Activated naive CD4-positive, alpha-beta T cell treated with anti-CD3 and anti-CD28 coated beads, Interleukin-2, amount 10 ng/mL, durations not matched to agents 7 days and 5 days (primary cell): ENCODE results near the gene LILRB1.
"Not testable (repeated sequence)": the region's sequence is repeated elsewhere in the genome, so short reads cannot be mapped to it uniquely, and the experiment has no call there.

ENCODE experiments used
- CTCF ChIA-PET: fragments of 350-600 bp; sonication (Branson Sonifier 250); formaldehyde crosslinking; loops from one replicate; lab custom pipeline; 2021; ENCODE audit warnings: antibody characterized with exemption; lab: Charles Lee
- DNase-seq: peaks from one replicate; pipeline ENCODE4 v3.0.0-alpha.2; 2020
- H3K27ac Mint-ChIP-seq: one replicate; pipeline ENCODE4 v1.8.0; 2021; ENCODE audit warnings: mild to moderate bottlenecking, moderate library complexity, mixed read lengths
- H3K27me3 Mint-ChIP-seq: one replicate; pipeline ENCODE4 v1.8.0; 2021; ENCODE audit warnings: mild to moderate bottlenecking, mixed read lengths
- H3K36me3 Mint-ChIP-seq: one replicate; pipeline ENCODE4 v1.8.0; 2021; ENCODE audit warnings: mixed read lengths
- H3K4me1 Mint-ChIP-seq: one replicate; pipeline ENCODE4 v1.8.0; 2021; ENCODE audit warnings: mixed read lengths
- H3K4me3 Mint-ChIP-seq: one replicate; pipeline ENCODE4 v1.8.0; 2021; ENCODE audit warnings: mild to moderate bottlenecking, moderate library complexity, mixed read lengths
- H3K9me3 Mint-ChIP-seq: one replicate; pipeline ENCODE4 v1.8.0; 2021; ENCODE audit warnings: mixed read lengths

LILRB1 gene

GRCh38 chr19:54630262-54630661, at the start of gene LILRB1:
Gene LILRB1 (plus strand): TSS chr19:54630484. CDS start chr19:54631074, 590 bp downstream.
- Mint-ChIP-seq H3K27ac (peak within 1 kb of the TSS; percentile 8), H3K27me3 (peaks cover 48% of the 10 kb centered on the region)
- H3K4me3 Mint-ChIP-seq, H3K4me1 Mint-ChIP-seq, DNase-seq, H3K9me3 Mint-ChIP-seq, H3K36me3 Mint-ChIP-seq, CTCF ChIA-PET: not testable (repeated sequence)

GRCh38 chr19:54586397-54586796, 43.9 kb upstream of the LILRB1 start:
- no peak for DNase-seq
- Mint-ChIP-seq H3K27me3 (peaks cover 39% of the 10 kb centered on the region), H3K27ac (no peak overlapping the region), H3K9me3 (no peaks in the 10 kb centered on the region), H3K4me3 (no peak overlapping the region), H3K36me3 (no peaks in the 10 kb centered on the region), H3K4me1 (no peaks in the 10 kb centered on the region)
- CTCF ChIA-PET, result no interaction called here

GRCh38 chr19:54587026-54587425, 43.3 kb upstream of the LILRB1 start:
- no peaks in the 10 kb centered on the region for H3K36me3 Mint-ChIP-seq
- CTCF ChIA-PET, result no interaction called here
- DNase-seq, result no peak
- no peaks in the 10 kb centered on the region for H3K4me1 Mint-ChIP-seq
- no peak overlapping the region for H3K4me3 Mint-ChIP-seq
- no peaks in the 10 kb centered on the region for H3K9me3 Mint-ChIP-seq
- peaks cover 45% of the 10 kb centered on the region for H3K27me3 Mint-ChIP-seq
- H3K27ac Mint-ChIP-seq, result no peak overlapping the region

- CTCF ChIA-PET, H3K36me3 Mint-ChIP-seq, H3K4me3 Mint-ChIP-seq, H3K27ac Mint-ChIP-seq, H3K9me3 Mint-ChIP-seq, H3K4me1 Mint-ChIP-seq, DNase-seq: not testable (repeated sequence)
- H3K27me3 Mint-ChIP-seq, result peaks cover 55% of the 10 kb centered on the region
Observed at GRCh38 chr19:54593445-54593844, 36.8 kb upstream of the LILRB1 start, which contains the start of gene LILRA1. Gene LILRA1 (plus strand): TSS chr19:54593632. CDS start chr19:54594245, 613 bp downstream.

- CTCF ChIA-PET, H3K36me3 Mint-ChIP-seq, H3K4me1 Mint-ChIP-seq, H3K4me3 Mint-ChIP-seq, H3K27ac Mint-ChIP-seq, H3K9me3 Mint-ChIP-seq, DNase-seq: not testable (repeated sequence)
- H3K27me3 Mint-ChIP-seq, result peaks cover 51% of the 10 kb centered on the region
Observed at GRCh38 chr19:54593931-54594626, 36.2 kb upstream of the LILRB1 start.

GRCh38 chr19:54594737-54595136, 35.5 kb upstream of the LILRB1 start:
- Mint-ChIP-seq H3K27ac (no peak overlapping the region), H3K36me3 (no peaks in the 10 kb centered on the region), H3K4me3 (no peak overlapping the region), H3K9me3 (no peaks in the 10 kb centered on the region), H3K27me3 (peaks cover 46% of the 10 kb centered on the region), H3K4me1 (no peaks in the 10 kb centered on the region)
- no peak for DNase-seq
- CTCF ChIA-PET, result no interaction called here

GRCh38 chr19:54595680-54596436, 34.4 kb upstream of the LILRB1 start:
- H3K27ac Mint-ChIP-seq, H3K36me3 Mint-ChIP-seq, H3K9me3 Mint-ChIP-seq, H3K4me3 Mint-ChIP-seq, H3K4me1 Mint-ChIP-seq, CTCF ChIA-PET, DNase-seq: not testable (repeated sequence)
- peaks cover 51% of the 10 kb centered on the region for H3K27me3 Mint-ChIP-seq

GRCh38 chr19:54600212-54600611, 30.1 kb upstream of the LILRB1 start:
- Mint-ChIP-seq H3K4me1 (no peaks in the 10 kb centered on the region), H3K36me3 (no peaks in the 10 kb centered on the region), H3K4me3 (no peak overlapping the region), H3K9me3 (no peaks in the 10 kb centered on the region), H3K27me3 (peaks cover 26% of the 10 kb centered on the region), H3K27ac (no peak overlapping the region)
- DNase-seq, result no peak
- CTCF ChIA-PET, result no interaction called here

GRCh38 chr19:54606230-54606629, 24.1 kb upstream of the LILRB1 start:
- Mint-ChIP-seq H3K9me3 (no peaks in the 10 kb centered on the region), H3K4me1 (no peaks in the 10 kb centered on the region), H3K4me3 (no peak overlapping the region), H3K27me3 (peaks cover 19% of the 10 kb centered on the region), H3K27ac (no peak overlapping the region), H3K36me3 (no peaks in the 10 kb centered on the region)
- no peak for DNase-seq
- CTCF ChIA-PET, result no interaction called here

GRCh38 chr19:54606891-54607784, 23.1 kb upstream of the LILRB1 start:
- H3K4me3 Mint-ChIP-seq, result no peak overlapping the region
- H3K27ac Mint-ChIP-seq, result no peak overlapping the region
- H3K27me3 Mint-ChIP-seq, result peaks cover 15% of the 10 kb centered on the region
- no peaks in the 10 kb centered on the region for H3K36me3 Mint-ChIP-seq
- CTCF ChIA-PET, result no interaction called here
- no peaks in the 10 kb centered on the region for H3K4me1 Mint-ChIP-seq
- DNase-seq, result no peak
- no peaks in the 10 kb centered on the region for H3K9me3 Mint-ChIP-seq

GRCh38 chr19:54607785-54608150, 22.5 kb upstream of the LILRB1 start:
- Mint-ChIP-seq H3K36me3 (no peaks in the 10 kb centered on the region), H3K4me1 (no peaks in the 10 kb centered on the region), H3K4me3 (no peak overlapping the region), H3K27ac (no peak overlapping the region), H3K9me3 (no peaks in the 10 kb centered on the region), H3K27me3 (peaks cover 13% of the 10 kb centered on the region)
- CTCF ChIA-PET, result no interaction called here
- no peak for DNase-seq

GRCh38 chr19:54608205-54608604, 22.1 kb upstream of the LILRB1 start:
- Mint-ChIP-seq H3K27me3 (peaks cover 12% of the 10 kb centered on the region), H3K4me1 (no peaks in the 10 kb centered on the region), H3K36me3 (no peaks in the 10 kb centered on the region), H3K9me3 (no peaks in the 10 kb centered on the region), H3K27ac (no peak overlapping the region), H3K4me3 (no peak overlapping the region)
- CTCF ChIA-PET, result no interaction called here
- DNase-seq, result no peak

GRCh38 chr19:54608792-54609191, 21.5 kb upstream of the LILRB1 start:
- DNase-seq, result no peak
- no peak overlapping the region for H3K4me3 Mint-ChIP-seq
- no peaks in the 10 kb centered on the region for H3K4me1 Mint-ChIP-seq
- peaks cover 12% of the 10 kb centered on the region for H3K27me3 Mint-ChIP-seq
- CTCF ChIA-PET, result no interaction called here
- no peaks in the 10 kb centered on the region for H3K36me3 Mint-ChIP-seq
- H3K9me3 Mint-ChIP-seq, result no peaks in the 10 kb centered on the region
- H3K27ac Mint-ChIP-seq, result no peak overlapping the region

GRCh38 chr19:54609356-54609791, 20.9 kb upstream of the LILRB1 start:
- Mint-ChIP-seq H3K27ac (no peak overlapping the region), H3K4me1 (no peaks in the 10 kb centered on the region), H3K4me3 (no peak overlapping the region), H3K9me3 (no peaks in the 10 kb centered on the region), H3K27me3 (peaks cover 12% of the 10 kb centered on the region), H3K36me3 (no peaks in the 10 kb centered on the region)
- no peak for DNase-seq
- CTCF ChIA-PET, result no interaction called here
